CD4-positive, CD25-positive, alpha-beta regulatory T cell (primary cell): Measurements from ENCODE around the gene EPS8L2. TPM values are rescaled to one million over a fixed set of nuclear protein-coding genes. Genes with fewer than 3 reads are reported as not detected.
A peak's percentile ranks its signal among the peaks of the same experiment; 100 is the strongest.

Source experiments
- ATAC-seq, 2 donors: fragments of 150-1000 bp; cut with Tn5 transposase; one replicate each; pipeline ENCODE4 v1.10.0; 2021; ENCODE audit warnings: low read depth in 2 of 2, moderate number of reproducible peaks in 2 of 2, moderate library complexity in 1 of 2
- DNase-seq, 3 donors: peaks; one replicate each; pipeline versions ENCODE4 v3.0.0 to v3.0.0-alpha.2; 2012 to 2022; ENCODE audit warnings: mixed read lengths in 1 of 3
- H3K27ac ChIP-seq: one replicate; pipeline ENCODE4 v1.7.0; 2013; ENCODE audit warnings: mild to moderate bottlenecking, low read length; ENCODE audit not compliant: insufficient read depth, poor library complexity, severe bottlenecking
- H3K27me3 ChIP-seq: one replicate; pipeline ENCODE4 v1.7.0; 2013; ENCODE audit warnings: low read length; ENCODE audit not compliant: control insufficient read depth, insufficient read depth
- H3K36me3 ChIP-seq: one replicate; pipeline ENCODE4 v1.7.0; 2013; ENCODE audit warnings: mild to moderate bottlenecking, low read length, moderate library complexity; ENCODE audit not compliant: control insufficient read depth, insufficient read depth
- H3K4me1 ChIP-seq: 2 replicates; pipeline ENCODE4 v1.7.0; 2013; ENCODE audit warnings: mild to moderate bottlenecking, low read length; ENCODE audit not compliant: insufficient read depth, control insufficient read depth, poor library complexity, severe bottlenecking
- H3K4me3 ChIP-seq: one replicate; pipeline ENCODE4 v1.7.0; 2013; ENCODE audit warnings: low read depth, mild to moderate bottlenecking, low read length, moderate library complexity
- H3K9me3 ChIP-seq, 2 experiments: 1 replicate in 1 of 2; 2 replicates in 1 of 2; pipeline ENCODE4 v1.7.0; 2013; ENCODE audit warnings: low read length in 2 of 2, mild to moderate bottlenecking in 1 of 2, moderate library complexity in 1 of 2; ENCODE audit not compliant: control insufficient read depth in 2 of 2
- H3K27ac Mint-ChIP-seq, 3 donors: one replicate each; pipeline ENCODE4 v1.8.0; 2020 to 2022; ENCODE audit warnings: mild to moderate bottlenecking in 3 of 3, mixed read lengths in 3 of 3, moderate library complexity in 2 of 3
- H3K27me3 Mint-ChIP-seq: one replicate; pipeline ENCODE4 v1.8.0; 2022; ENCODE audit warnings: mild to moderate bottlenecking, mixed read lengths
- H3K36me3 Mint-ChIP-seq: one replicate; pipeline ENCODE4 v1.8.0; 2020; ENCODE audit warnings: mixed read lengths
- H3K4me1 Mint-ChIP-seq, 4 donors: one replicate each; pipeline ENCODE4 v1.8.0; 2020 to 2022; ENCODE audit warnings: mixed read lengths in 4 of 4, mild to moderate bottlenecking in 1 of 4
- H3K4me3 Mint-ChIP-seq, 4 donors: one replicate each; pipeline ENCODE4 v1.8.0; 2020 to 2022; ENCODE audit warnings: mild to moderate bottlenecking in 4 of 4, mixed read lengths in 4 of 4, moderate library complexity in 3 of 4
- H3K9me3 Mint-ChIP-seq, 7 donors: one replicate each; pipeline ENCODE4 v1.8.0; 2020 to 2022; ENCODE audit warnings: mixed read lengths in 7 of 7, mild to moderate bottlenecking in 3 of 7, moderate library complexity in 2 of 7
- polyA plus RNA-seq, 4 donors: library from polyadenylated mRNA; unstranded; fragments of 300-500 nt; fragmentation: Illumina TruSeq; gene quantifications; one replicate each; pipeline ENCODE4 v1.2.3, GENCODE V29; 2021
- total RNA-seq: library from RNA; stranded (reverse); gene quantifications from one replicate; pipeline ENCODE4 v1.2.3, GENCODE V29; 2022

The EPS8L2 gene
- total and polyA plus RNA-seq, 5 donors from 2014 or later = 11.2 to 19.4 (median 17.6) TPM

DNA sequence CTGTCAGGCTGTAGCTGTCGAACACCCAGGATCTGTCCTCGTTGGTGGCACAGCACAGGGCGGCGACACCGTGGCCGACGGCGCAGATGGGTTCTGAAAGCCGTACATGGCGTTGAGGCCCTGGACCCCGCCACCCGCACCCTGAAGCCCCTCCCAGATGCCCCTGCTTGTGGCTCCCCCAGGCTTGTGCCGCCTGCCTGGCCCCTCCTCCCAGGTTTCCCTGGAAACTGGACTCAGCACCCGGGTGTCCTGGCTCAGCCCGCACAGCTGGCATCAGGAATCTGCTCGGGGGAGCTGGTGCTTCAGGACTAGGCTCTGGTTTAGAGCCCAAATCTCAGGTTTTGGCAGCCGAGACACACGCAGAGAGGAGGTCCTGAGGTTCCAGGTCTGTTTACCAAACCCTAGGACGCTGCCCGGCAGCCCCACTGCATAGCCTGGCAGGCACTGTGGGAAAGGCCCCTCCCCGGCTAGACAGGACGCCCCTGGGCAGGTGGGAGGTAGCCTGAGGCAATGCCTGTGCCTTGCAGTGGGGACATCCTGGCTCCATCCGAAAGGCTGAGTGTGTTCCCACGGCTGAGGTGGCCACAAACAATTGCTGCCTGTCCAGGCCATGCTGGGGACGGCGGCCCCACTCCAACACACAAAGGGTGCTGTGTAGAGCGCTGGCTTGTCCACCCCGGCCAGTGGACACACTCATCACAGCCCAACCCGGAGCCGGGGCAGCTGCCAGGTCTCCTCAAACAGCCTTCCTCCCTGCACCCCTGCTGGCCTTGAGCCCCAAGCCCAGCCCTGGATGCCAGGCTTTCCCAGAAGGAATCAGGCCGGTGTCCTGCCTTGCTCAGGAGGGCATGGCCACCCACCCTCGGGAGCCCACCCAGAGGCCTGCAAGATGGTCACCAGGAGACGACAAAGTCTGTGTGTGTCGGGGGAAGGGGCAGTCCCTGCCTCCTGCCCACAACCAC, 66.7 kb downstream of the EPS8L2 start:
- H3K4me3 Mint-ChIP-seq = peak overlapping the region in 1 of 4 donors; percentile 38
- no peaks in the 10 kb centered on the region for H3K36me3 Mint-ChIP-seq
- peaks cover 5% of the 10 kb centered on the region for H3K36me3 ChIP-seq
- no peak overlapping the region for H3K4me3 ChIP-seq
- no peaks in the 10 kb centered on the region for H3K27me3 ChIP-seq
- H3K9me3 Mint-ChIP-seq = no peaks in the 10 kb centered on the region
- peaks cover 0 to 19% (median 5%) of the 10 kb centered on the region in 4 donors for H3K4me1 Mint-ChIP-seq
- no peaks in the 10 kb centered on the region for H3K27me3 Mint-ChIP-seq
- DNase-seq (no peak), ATAC-seq (no peak)
- H3K9me3 ChIP-seq = no peaks in the 10 kb centered on the region
- H3K4me1 ChIP-seq = peaks cover 17% of the 10 kb centered on the region
- H3K27ac ChIP-seq = no peak overlapping the region
- no peak overlapping the region for H3K27ac Mint-ChIP-seq

DNA sequence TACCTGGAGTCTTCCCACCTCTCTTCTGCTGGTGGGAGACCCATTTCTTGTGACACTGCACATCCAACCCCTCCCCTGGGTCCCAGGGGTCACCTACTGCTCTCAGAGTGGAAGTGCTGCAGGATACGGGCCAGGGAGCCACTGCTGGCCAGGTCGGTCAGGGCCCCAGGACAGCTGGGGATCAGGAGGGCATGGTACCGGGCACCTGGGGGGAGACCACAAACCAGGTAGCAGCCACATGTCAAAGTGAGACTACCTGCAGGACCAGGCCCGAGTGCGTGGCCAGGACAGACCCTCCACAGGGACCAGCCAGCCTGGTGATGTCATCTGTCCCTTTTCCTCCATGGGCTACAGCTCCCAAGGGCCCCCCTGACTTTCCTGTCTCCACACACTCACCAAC, 67.4 kb downstream of the EPS8L2 start:
- H3K4me3 ChIP-seq = no peak overlapping the region
- no peaks in the 10 kb centered on the region for H3K9me3 Mint-ChIP-seq
- no peaks in the 10 kb centered on the region for H3K9me3 ChIP-seq
- H3K36me3 ChIP-seq = peaks cover 5% of the 10 kb centered on the region
- H3K27me3 Mint-ChIP-seq = no peaks in the 10 kb centered on the region
- H3K27ac ChIP-seq = no peak overlapping the region
- no peak overlapping the region for H3K27ac Mint-ChIP-seq
- no peaks in the 10 kb centered on the region for H3K27me3 ChIP-seq
- H3K36me3 Mint-ChIP-seq = no peaks in the 10 kb centered on the region
- peaks cover 0 to 25% (median 5%) of the 10 kb centered on the region in 4 donors for H3K4me1 Mint-ChIP-seq
- DNase-seq (no peak), ATAC-seq (no peak)
- H3K4me3 Mint-ChIP-seq = peak overlapping the region in 1 of 4 donors; percentile 85
- peaks cover 24% of the 10 kb centered on the region for H3K4me1 ChIP-seq

DNA sequence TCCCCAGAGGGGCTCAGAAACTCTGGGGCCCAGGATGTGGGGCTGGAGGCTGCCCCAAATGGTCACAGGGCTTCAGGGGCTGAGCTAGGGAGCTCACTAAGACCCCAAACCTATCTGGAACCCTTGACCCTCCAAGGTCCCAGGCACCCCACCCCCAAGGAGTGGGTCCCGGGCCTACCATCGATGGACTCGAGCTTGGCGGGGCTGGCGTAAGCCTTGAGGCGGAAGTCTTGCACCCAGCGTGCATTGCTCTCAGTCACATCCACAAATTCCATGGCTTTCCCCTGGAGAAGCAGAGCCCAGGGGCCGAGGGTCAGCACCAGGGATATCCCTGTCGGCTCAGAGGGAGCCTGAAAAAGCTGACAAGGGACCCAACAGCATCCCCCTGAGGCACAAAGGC, 67.8 kb downstream of the EPS8L2 start:
- Mint-ChIP-seq H3K27ac (peak overlapping the region in 1 of 3 donors; percentile 79), H3K27me3 (no peaks in the 10 kb centered on the region), H3K9me3 (no peaks in the 10 kb centered on the region), H3K4me3 (peak overlapping the region in 1 of 4 donors; percentile 85), H3K4me1 (peaks cover 0 to 26% (median 5%) of the 10 kb centered on the region in 4 donors), H3K36me3 (no peaks in the 10 kb centered on the region)
- Histone ChIP-seq H3K36me3 (peaks cover 5% of the 10 kb centered on the region), H3K27ac (no peak overlapping the region), H3K4me1 (peaks cover 28% of the 10 kb centered on the region), H3K4me3 (no peak overlapping the region), H3K27me3 (no peaks in the 10 kb centered on the region), H3K9me3 (no peaks in the 10 kb centered on the region)
- no peak for DNase-seq
- no peak for ATAC-seq

DNA sequence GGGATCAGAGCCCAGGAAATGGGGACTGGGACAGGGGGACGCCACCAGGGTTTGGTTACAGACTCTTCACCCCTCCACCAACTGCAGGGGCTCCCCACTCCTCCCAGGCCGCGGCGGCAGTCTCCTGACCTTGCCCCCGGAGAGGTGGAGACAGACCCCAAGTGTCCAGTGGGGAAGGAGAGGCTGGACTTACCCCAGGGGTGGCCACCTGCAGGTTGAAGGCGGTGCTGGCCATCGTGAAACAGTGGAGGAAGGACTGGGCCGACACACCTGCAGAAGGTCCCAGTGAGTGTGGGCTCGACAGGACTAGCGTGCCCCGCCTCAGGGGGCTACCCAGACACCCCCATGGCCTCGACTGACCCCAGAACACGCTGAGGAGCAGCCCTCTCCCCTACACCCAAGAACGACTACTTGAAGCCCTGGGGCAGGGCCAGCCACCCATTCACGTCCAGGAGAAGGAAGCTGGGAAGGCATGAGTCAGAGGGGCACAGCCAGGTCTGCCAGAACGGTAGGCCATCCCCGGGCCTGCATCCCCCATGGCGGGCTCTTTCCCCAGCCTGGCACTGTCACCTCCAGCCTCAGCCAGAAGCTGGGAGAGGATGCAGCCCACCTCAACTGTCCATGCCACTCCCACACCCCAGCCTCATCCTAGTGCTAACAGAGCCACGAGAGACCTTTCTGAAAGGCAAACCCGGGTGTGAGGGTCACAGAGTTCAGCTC, 69.0 kb downstream of the EPS8L2 start:
- no peaks in the 10 kb centered on the region for H3K9me3 ChIP-seq
- peaks cover 0 to 36% (median 5%) of the 10 kb centered on the region in 4 donors for H3K4me1 Mint-ChIP-seq
- H3K4me1 ChIP-seq = peaks cover 30% of the 10 kb centered on the region
- H3K27ac ChIP-seq = no peak overlapping the region
- H3K36me3 Mint-ChIP-seq = no peaks in the 10 kb centered on the region
- peaks cover 5% of the 10 kb centered on the region for H3K36me3 ChIP-seq
- DNase-seq (no peak), ATAC-seq (no peak)
- H3K27me3 ChIP-seq = no peaks in the 10 kb centered on the region
- peak overlapping the region; percentile 67 to 90 (median 82) for H3K4me3 Mint-ChIP-seq
- no peak overlapping the region for H3K4me3 ChIP-seq
- no peaks in the 10 kb centered on the region for H3K9me3 Mint-ChIP-seq
- H3K27me3 Mint-ChIP-seq = no peaks in the 10 kb centered on the region
- H3K27ac Mint-ChIP-seq = peak overlapping the region in 1 of 3 donors; percentile 51

DNA sequence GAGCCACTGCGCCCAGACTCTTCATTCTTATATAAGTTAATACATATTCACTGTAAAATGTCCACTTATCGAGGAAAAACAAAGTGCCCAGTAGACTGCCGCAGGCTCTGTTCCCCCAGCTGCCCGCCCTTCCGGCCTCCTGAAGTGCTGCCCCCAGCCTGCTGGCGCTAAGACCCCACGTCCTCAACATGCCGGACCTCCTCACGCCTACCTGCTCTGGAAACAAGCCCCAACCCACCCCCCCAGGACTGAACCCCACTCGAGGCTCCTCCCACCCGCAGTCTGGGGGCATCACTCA, 70.2 kb downstream of the EPS8L2 start:
- no peak overlapping the region for H3K27ac ChIP-seq
- Mint-ChIP-seq H3K27me3 (no peaks in the 10 kb centered on the region), H3K4me1 (peaks cover 0 to 39% (median 5%) of the 10 kb centered on the region in 4 donors), H3K4me3 (peak overlapping the region; percentile 67 to 93 (median 84)), H3K36me3 (no peaks in the 10 kb centered on the region), H3K9me3 (no peaks in the 10 kb centered on the region), H3K27ac (peak overlapping the region in 2 of 3 donors; percentile 51 to 77)
- H3K4me1 ChIP-seq = peaks cover 30% of the 10 kb centered on the region
- ATAC-seq (no peak), DNase-seq (no peak)
- H3K27me3 ChIP-seq = no peaks in the 10 kb centered on the region
- no peaks in the 10 kb centered on the region for H3K9me3 ChIP-seq
- H3K36me3 ChIP-seq = no peaks in the 10 kb centered on the region
- no peak overlapping the region for H3K4me3 ChIP-seq

DNA sequence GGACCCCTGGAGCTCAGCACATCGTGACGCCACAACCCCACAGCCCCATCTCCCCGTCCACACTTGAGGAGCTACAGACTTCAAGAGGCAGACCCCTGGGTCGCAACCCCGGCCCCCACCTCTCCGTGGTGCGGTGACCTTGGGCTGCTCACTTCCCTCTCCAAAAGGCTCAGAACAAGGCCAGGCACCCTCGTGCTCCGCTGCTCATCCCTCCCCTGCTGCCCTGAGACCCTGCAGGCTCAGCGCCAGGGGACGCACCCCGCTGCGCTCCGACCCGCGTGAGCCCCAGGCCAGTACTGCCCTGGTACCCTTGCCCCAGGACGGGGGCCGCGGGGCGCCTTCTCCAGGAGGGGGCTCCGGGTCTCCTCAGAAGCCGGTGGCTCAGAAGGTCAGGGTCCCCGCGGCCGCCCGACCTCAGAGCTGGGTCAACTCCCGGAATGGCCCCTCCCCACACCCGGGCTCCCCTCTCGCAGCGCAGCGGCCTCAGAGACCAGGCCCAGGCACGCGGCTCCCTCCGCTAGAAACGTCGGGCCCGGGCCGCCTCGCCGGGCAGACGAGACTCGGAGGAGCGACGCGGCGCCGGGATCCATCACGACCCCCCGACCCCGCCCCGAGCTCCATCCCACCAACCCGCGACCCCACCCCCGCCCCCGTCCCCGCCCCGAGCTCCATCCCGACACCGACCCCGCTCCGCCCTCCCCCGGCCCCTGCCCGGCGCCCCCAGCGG, 70.7 kb downstream of the EPS8L2 start:
- Mint-ChIP-seq H3K27ac (peak overlapping the region in 1 of 3 donors; percentile 77), H3K36me3 (no peaks in the 10 kb centered on the region), H3K4me1 (peaks cover 0 to 42% (median 5%) of the 10 kb centered on the region in 4 donors), H3K9me3 (no peaks in the 10 kb centered on the region), H3K4me3 (peak overlapping the region; percentile 67 to 93 (median 84)), H3K27me3 (no peaks in the 10 kb centered on the region)
- Histone ChIP-seq H3K36me3 (no peaks in the 10 kb centered on the region), H3K4me1 (peaks cover 30% of the 10 kb centered on the region), H3K4me3 (no peak overlapping the region), H3K9me3 (no peaks in the 10 kb centered on the region), H3K27me3 (no peaks in the 10 kb centered on the region), H3K27ac (peak overlapping the region; percentile 66)
- ATAC-seq (peak; percentile 30 to 52), DNase-seq (peak in 1 of 3 donors; percentile 46)
